Ovary (tissue), 3 donors: ENCODE measurements around the gene NOS3.

Source experiments
- CTCF ChIP-seq, 3 donors: fragments of 450-650 bp in 2 of 3; fragments of 200-600 bp in 1 of 3; IDR thresholded peaks; one replicate each; pipeline versions ENCODE4 v1.5.1 to v1.8.0; 2016 to 2022; ENCODE audit warnings: antibody characterized with exemption in 3 of 3, mild to moderate bottlenecking in 1 of 3
- EP300 ChIP-seq: sonication (generic); formaldehyde crosslinking; IDR thresholded peaks from one replicate; pipeline ENCODE4 v1.6.1; 2017; ENCODE audit warnings: antibody characterized with exemption
- POLR2A ChIP-seq: fragments of 450-650 bp; IDR thresholded peaks from one replicate; pipeline ENCODE4 v1.6.1; 2017; ENCODE audit warnings: antibody characterized with exemption, mild to moderate bottlenecking, moderate library complexity
- donor health status: DM: no; HTN: no; CAD: no.

- TF ChIP-seq CTCF (IDR thresholded peaks at IDR 0.05) (no peak), EP300 (no peak), POLR2A (no peak)
Measured at GRCh38 chr7:151056283-151056665, 65.5 kb downstream of the NOS3 start.
